ENCODE measurements around the gene PDE11A. TPM values are rescaled to one million over a fixed set of nuclear protein-coding genes. Genes with fewer than 3 reads are reported as not detected.
A peak's percentile ranks its signal among the peaks of the same experiment; 100 is the strongest.

The PDE11A gene
- total RNA-seq, 4 donors from 2014 or later = 0.82 to 16.2 (median 4.3) TPM

DNA sequence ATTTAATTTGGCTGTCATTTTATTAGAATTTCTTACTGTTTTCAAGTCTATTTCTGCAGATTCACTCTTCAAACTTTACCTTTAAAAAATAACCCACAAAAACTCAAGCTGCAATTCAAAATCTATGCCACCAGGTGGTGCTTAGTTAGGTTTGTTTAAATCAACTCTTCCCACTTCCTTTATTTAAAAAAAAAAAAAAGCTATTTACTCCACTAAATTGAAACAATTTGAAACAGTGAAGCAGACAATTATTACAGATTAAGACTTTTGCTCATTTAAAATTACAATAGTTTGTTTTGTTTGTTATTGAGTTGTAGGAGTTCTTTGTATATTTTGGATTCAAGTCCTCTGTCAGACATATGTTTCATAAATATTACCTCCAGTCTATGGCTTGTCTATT, 300.0 kb downstream of the PDE11A start:
- intact Hi-C loops (cut with DNase I; ENCODE audit: low total_unique reads) = no loop called here
- H3K36me3 ChIP-seq = no peaks in the 10 kb centered on the region
- no peak overlapping the region for H3K4me3 ChIP-seq

DNA sequence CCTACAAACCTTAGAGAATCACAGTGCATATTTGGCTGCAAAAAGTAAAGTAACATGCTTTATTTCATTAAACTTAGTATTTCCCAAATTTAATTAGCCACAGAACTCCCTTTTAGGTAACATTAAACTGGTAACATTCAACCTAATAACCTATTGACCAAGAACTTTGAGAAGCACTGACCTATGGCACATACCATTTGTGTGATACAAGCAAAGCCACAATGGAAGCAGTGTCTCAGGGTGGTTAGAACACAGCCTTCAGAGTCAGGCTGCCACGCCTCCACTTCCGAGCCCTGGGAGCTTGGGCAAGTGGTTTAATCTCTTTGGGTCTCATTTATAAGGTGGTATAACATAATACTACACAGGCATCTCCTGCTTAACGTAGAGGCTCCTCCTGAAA, 301.4 kb downstream of the PDE11A start:
- DNase-seq (no peak), ATAC-seq (no peak)
- in situ Hi-C loops (cut with MboI; ENCODE audit: low sequenced_read_pairs in 4 of 4) = loop anchor here in 3 of 4 donors (25.0 kb wide), 1 partner anchor 609 kb away; no protein-coding TSS in a partner anchor
- no peaks in the 10 kb centered on the region for H3K4me1 ChIP-seq
- H3K36me3 ChIP-seq = no peaks in the 10 kb centered on the region
- intact Hi-C loops (cut with DNase I; ENCODE audit: low total_unique reads) = no loop called here
- H3K27ac ChIP-seq = no peak overlapping the region
- no peaks in the 10 kb centered on the region for H3K27me3 ChIP-seq
- no peaks in the 10 kb centered on the region for H3K9me3 ChIP-seq
- no peak overlapping the region for H3K4me3 ChIP-seq
- TF ChIP-seq, protein P1, sequence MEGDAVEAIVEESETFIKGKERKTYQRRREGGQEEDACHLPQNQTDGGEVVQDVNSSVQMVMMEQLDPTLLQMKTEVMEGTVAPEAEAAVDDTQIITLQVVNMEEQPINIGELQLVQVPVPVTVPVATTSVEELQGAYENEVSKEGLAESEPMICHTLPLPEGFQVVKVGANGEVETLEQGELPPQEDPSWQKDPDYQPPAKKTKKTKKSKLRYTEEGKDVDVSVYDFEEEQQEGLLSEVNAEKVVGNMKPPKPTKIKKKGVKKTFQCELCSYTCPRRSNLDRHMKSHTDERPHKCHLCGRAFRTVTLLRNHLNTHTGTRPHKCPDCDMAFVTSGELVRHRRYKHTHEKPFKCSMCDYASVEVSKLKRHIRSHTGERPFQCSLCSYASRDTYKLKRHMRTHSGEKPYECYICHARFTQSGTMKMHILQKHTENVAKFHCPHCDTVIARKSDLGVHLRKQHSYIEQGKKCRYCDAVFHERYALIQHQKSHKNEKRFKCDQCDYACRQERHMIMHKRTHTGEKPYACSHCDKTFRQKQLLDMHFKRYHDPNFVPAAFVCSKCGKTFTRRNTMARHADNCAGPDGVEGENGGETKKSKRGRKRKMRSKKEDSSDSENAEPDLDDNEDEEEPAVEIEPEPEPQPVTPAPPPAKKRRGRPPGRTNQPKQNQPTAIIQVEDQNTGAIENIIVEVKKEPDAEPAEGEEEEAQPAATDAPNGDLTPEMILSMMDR (IDR thresholded peaks at IDR 0.05 in 4 of 5, conservative IDR thresholded peaks at IDR 0.05 in 1 of 5) = no peak

More for the DNA sequence above, 300.0 kb downstream of the PDE11A start:
- Histone ChIP-seq H3K27me3 (no peaks in the 10 kb centered on the region), H3K4me1 (no peaks in the 10 kb centered on the region), H3K27ac (no peak overlapping the region), H3K9me3 (no peaks in the 10 kb centered on the region)
- in situ Hi-C loops (cut with MboI; ENCODE audit: low sequenced_read_pairs in 4 of 4) = loop anchor here in 3 of 4 donors (25.0 kb wide), 1 partner anchor 610 kb away; no protein-coding TSS in a partner anchor
- DNase-seq = no peak
- TF ChIP-seq, protein P1 (IDR thresholded peaks at IDR 0.05 in 4 of 5, conservative IDR thresholded peaks at IDR 0.05 in 1 of 5) = peak in 2 of 5 experiments; percentile 34 to 39
- no peak for TF ChIP-seq POLR2A (IDR thresholded peaks at IDR 0.05)
- ATAC-seq = no peak

DNA sequence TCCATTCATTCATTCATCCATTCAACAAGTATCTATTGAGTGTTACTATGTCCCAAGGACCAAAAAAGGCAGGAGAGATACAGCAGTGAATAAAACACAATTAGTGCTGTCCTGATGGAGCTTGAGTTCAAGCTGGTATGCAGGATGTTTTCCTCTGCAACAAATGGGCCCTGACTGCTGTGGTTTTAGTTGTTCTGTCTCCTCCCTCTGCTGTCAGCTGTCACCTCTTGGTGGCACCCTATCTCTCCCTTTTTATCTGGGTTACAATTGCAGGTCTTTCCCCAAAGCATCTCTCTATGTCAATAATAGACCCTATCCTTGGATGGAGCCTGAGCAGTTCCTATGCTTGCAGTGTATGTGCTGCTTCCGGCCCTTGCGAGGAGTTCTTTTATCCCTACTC, 304.8 kb downstream of the PDE11A start:
- Histone ChIP-seq H3K36me3 (no peaks in the 10 kb centered on the region), H3K27ac (no peak overlapping the region), H3K4me1 (no peaks in the 10 kb centered on the region), H3K9me3 (no peaks in the 10 kb centered on the region), H3K27me3 (no peaks in the 10 kb centered on the region), H3K4me3 (no peak overlapping the region)
- TF ChIP-seq POLR2A (IDR thresholded peaks at IDR 0.05) = no peak
- in situ Hi-C loops (cut with MboI; ENCODE audit: low sequenced_read_pairs in 4 of 4) = loop anchor here in 3 of 4 donors (10.0 to 25.0 kb wide), 2 partner anchors 433 to 605 kb away; no protein-coding TSS in a partner anchor
- DNase-seq (no peak), ATAC-seq (no peak)
- intact Hi-C loops (cut with DNase I; ENCODE audit: low total_unique reads) = no loop called here

DNA sequence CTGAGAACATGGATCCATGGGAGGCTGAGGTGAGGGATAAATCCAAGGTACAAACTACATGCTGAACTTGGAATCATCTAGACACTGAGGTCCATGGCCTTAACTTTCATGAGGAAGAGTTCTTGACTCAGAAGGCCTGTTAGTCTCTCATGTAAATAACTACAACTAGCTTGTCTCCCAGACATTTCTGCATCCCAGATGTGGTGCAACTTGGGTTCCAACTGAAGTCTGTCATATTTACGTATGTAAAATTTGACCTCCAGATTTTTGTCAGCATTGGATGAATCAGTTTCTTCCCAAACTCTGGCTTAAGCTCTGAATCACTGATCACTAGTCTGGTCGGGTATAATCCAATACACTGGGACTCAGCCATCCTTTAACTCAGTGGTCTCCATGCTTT, 306.9 kb downstream of the PDE11A start:
- H3K4me1 ChIP-seq = no peaks in the 10 kb centered on the region
- intact Hi-C loops (cut with DNase I; ENCODE audit: low total_unique reads) (no loop called here), in situ Hi-C loops (cut with MboI; ENCODE audit: low sequenced_read_pairs in 4 of 4) (loop anchor here in 3 of 4 donors (10.0 to 25.0 kb wide), 2 partner anchors 431 to 603 kb away; no protein-coding TSS in a partner anchor)
- no peak for DNase-seq
- no peak for ATAC-seq
- H3K27ac ChIP-seq = no peak overlapping the region
- no peak for TF ChIP-seq POLR2A (IDR thresholded peaks at IDR 0.05)
- TF ChIP-seq, protein P1 (IDR thresholded peaks at IDR 0.05 in 4 of 5, conservative IDR thresholded peaks at IDR 0.05 in 1 of 5) = no peak
- no peaks in the 10 kb centered on the region for H3K36me3 ChIP-seq
- H3K9me3 ChIP-seq = no peaks in the 10 kb centered on the region
- no peaks in the 10 kb centered on the region for H3K27me3 ChIP-seq
- H3K4me3 ChIP-seq = no peak overlapping the region

DNA sequence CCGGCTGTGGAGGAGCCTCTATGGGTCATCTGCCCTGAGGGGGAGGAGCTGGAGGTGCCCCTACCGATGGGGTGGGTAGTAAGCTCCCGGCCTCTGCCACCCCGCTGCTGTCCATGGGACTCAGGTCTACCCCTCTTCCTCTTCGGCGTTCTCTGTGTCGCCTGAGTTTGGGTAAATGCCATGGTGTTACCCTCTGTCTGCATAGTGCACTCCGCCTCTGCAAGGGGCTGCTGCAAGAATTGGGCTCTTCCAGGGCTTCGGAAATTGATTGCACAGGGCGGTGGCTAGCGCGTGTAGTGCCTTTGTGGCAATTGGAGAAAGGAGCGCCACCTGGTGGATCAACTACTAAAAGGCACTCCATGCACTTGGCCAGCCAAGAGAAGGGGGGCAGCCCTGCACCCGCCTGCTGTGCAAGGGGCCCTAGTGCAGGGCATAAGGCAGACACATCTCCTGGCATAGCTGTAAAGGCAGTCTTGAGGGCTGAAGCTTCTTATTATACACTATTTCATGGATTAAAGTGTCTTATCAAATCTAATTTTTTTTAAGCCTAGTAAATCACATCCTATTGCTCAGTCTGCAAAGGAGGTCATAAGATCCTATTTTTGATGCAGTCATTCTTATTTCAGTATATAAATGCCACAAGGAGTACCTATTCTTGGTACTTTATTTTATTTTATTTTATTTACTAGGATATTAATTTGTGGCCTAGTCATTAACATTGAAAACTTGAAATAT, 308.9 kb downstream of the PDE11A start:
- Histone ChIP-seq H3K27me3 (no peaks in the 10 kb centered on the region), H3K4me1 (peaks cover 0 to 3% of the 10 kb centered on the region in 2 donors), H3K36me3 (no peaks in the 10 kb centered on the region), H3K9me3 (no peaks in the 10 kb centered on the region), H3K4me3 (no peak overlapping the region), H3K27ac (no peak overlapping the region)
- intact Hi-C loops (cut with DNase I; ENCODE audit: low total_unique reads) (loop anchor here (2.0 kb wide), 1 partner anchor 429 kb away; no protein-coding TSS in a partner anchor), in situ Hi-C loops (cut with MboI; ENCODE audit: low sequenced_read_pairs in 4 of 4) (loop anchor here in 3 of 4 donors (10.0 to 25.0 kb wide), 2 partner anchors 429 to 601 kb away; no protein-coding TSS in a partner anchor)
- TF ChIP-seq, protein P1 (IDR thresholded peaks at IDR 0.05 in 4 of 5, conservative IDR thresholded peaks at IDR 0.05 in 1 of 5) = peak in 4 of 5 experiments; percentile 58 to 84 (median 68)
- no peak for TF ChIP-seq POLR2A (IDR thresholded peaks at IDR 0.05)
- peak; percentile 27 to 41 for DNase-seq
- peak; percentile 65 to 85 for ATAC-seq
